Measurements from ENCODE around the gene CERK. TPM values are rescaled to one million over a fixed set of nuclear protein-coding genes. Genes with fewer than 3 reads are reported as not detected.

CERK gene
- total and polyA plus RNA-seq, 8 donors, result 12.7 to 32.7 (median 29.5) TPM

GRCh38 chr22:46739094-46739870 is 1.2 kb upstream of the CERK start:
- H3K4me1 ChIP-seq, result peaks cover 35 to 40% (median 36%) of the 10 kb centered on the region in 3 donors
- 41 to 69% methylated on average over 20 of the region's 20 CpGs for WGBS, 2 donors
- FAIRE-seq (no peak), ATAC-seq (peak; percentile 5 to 71 (median 29)), DNase-seq (peak in 3 of 6 donors; percentile 71 to 73 (median 72))
- intact Hi-C loops (cut with DNase I), result loop anchor here in 1 of 3 donors (10.0 kb wide), 1 partner anchor 164 kb away; no protein-coding TSS in a partner anchor
- no peaks in the 10 kb centered on the region for H3K27me3 ChIP-seq
- TF ChIP-seq CTCF (IDR thresholded peaks at IDR 0.05), result no peak
- H3K36me3 ChIP-seq, result no peaks in the 10 kb centered on the region
- peak overlapping the region; percentile 53 to 82 (median 61) for H3K4me3 ChIP-seq
- peak overlapping the region; percentile 79 to 90 (median 83) for H3K27ac ChIP-seq
- H3K9me3 ChIP-seq, result no peaks in the 10 kb centered on the region

GRCh38 chr22:46738647-46739093 is 618 bp upstream of the CERK start:
- Histone ChIP-seq H3K4me3 (peak overlapping the region; percentile 53 to 82 (median 61)), H3K36me3 (no peaks in the 10 kb centered on the region), H3K27ac (peak overlapping the region; percentile 79 to 90 (median 83)), H3K4me1 (peaks cover 38 to 46% (median 40%) of the 10 kb centered on the region in 3 donors), H3K9me3 (no peaks in the 10 kb centered on the region), H3K27me3 (no peaks in the 10 kb centered on the region)
- no peak for TF ChIP-seq CTCF (IDR thresholded peaks at IDR 0.05)
- FAIRE-seq (no peak), ATAC-seq (peak in 2 of 4 donors; percentile 8 to 16), DNase-seq (no peak)
- WGBS, 2 donors, result 5 to 7% methylated on average over 15 to 20 of the region's 20 CpGs
- intact Hi-C loops (cut with DNase I), result loop anchor here in 1 of 3 donors (10.0 kb wide), 1 partner anchor 164 kb away; no protein-coding TSS in a partner anchor

GRCh38 chr22:46737105-46737975 is 712 bp downstream of the CERK start:
- 2% methylated on average over 36 to 53 of the region's 53 CpGs for WGBS, 2 donors
- no peaks in the 10 kb centered on the region for H3K9me3 ChIP-seq
- H3K27ac ChIP-seq, result peak overlapping the region; percentile 47 to 90 (median 82)
- FAIRE-seq (no peak), DNase-seq (peak in 4 of 6 donors; percentile 46 to 85 (median 74)), ATAC-seq (peak; percentile 11 to 41 (median 25))
- H3K4me1 ChIP-seq, result peaks cover 46 to 52% (median 47%) of the 10 kb centered on the region in 3 donors
- H3K4me3 ChIP-seq, result peak overlapping the region; percentile 57 to 82 (median 65)
- intact Hi-C loops (cut with DNase I), result loop anchor here in 1 of 3 donors (10.0 kb wide), 1 partner anchor 163 kb away; no protein-coding TSS in a partner anchor
- TF ChIP-seq CTCF (IDR thresholded peaks at IDR 0.05), result no peak
- H3K27me3 ChIP-seq, result no peaks in the 10 kb centered on the region
- no peaks in the 10 kb centered on the region for H3K36me3 ChIP-seq

GRCh38 chr22:46736705-46737104 is 1.3 kb downstream of the CERK start:
- intact Hi-C loops (cut with DNase I), result loop anchor here in 1 of 3 donors (10.0 kb wide), 1 partner anchor 162 kb away; no protein-coding TSS in a partner anchor

More at GRCh38 chr22:46736705-46737104, 1.3 kb downstream of the CERK start:
- Histone ChIP-seq H3K9me3 (no peaks in the 10 kb centered on the region), H3K27ac (peak overlapping the region; percentile 44 to 90 (median 66)), H3K4me1 (peaks cover 51 to 52% (median 52%) of the 10 kb centered on the region in 3 donors), H3K4me3 (peak overlapping the region in 3 of 4 donors; percentile 57 to 82 (median 65)), H3K27me3 (no peaks in the 10 kb centered on the region), H3K36me3 (no peaks in the 10 kb centered on the region)
- no peak for ATAC-seq
- DNase-seq, result no peak
- FAIRE-seq, result no peak
- no peak for TF ChIP-seq CTCF (IDR thresholded peaks at IDR 0.05)
- 47 to 49% methylated on average over 8 of the region's 8 CpGs for WGBS, 2 donors
